HepG2 (cell line): ENCODE data around the gene SNCAIP. TPM values are rescaled to one million over a fixed set of nuclear protein-coding genes. Genes with fewer than 3 reads are reported as not detected.

Source experiments
- ATAC-seq: fragments of 200-7000 bp; cut with Tn5 transposase; 3 replicates; pipeline ENCODE4 v1.9.1; 2020; ENCODE audit warnings: mild to moderate bottlenecking, moderate library complexity
- BruUV-seq: library from RNA; stranded (reverse); fragments of 400-500 nt; replicated peaks from 2 replicates; lab custom pipeline; 2021; lab: Mats Ljungman, UMichigan
- CTCF ChIA-PET: fragments of 300-600 bp; formaldehyde crosslinking; extraction: SDS; loops from one replicate; lab custom pipeline; 2021; ENCODE audit warnings: low total read pairs, inconsistent platforms, low intra/inter-chr PET ratio; lab: Yijun Ruan, JAX
- POLR2A ChIA-PET: fragments of 350-600 bp; sonication (Branson Sonifier 250); formaldehyde crosslinking; loops from one replicate; lab custom pipeline; 2020; ENCODE audit warnings: antibody characterized with exemption, inconsistent platforms; lab: Yijun Ruan, JAX
- DNase-seq: peaks from one replicate; pipeline ENCODE4 v3.0.0-alpha.2; 2015; ENCODE audit warnings: low spot score
- FAIRE-seq: peaks from 3 replicates; lab custom pipeline; 2011; peaks lifted over from hg19 to GRCh38; lab: Jason Lieb, UNC
- H2AFZ ChIP-seq: one replicate; pipeline ENCODE4 v1.6.1; 2011; ENCODE audit warnings: low read length, inconsistent platforms
- H3K27ac ChIP-seq: fragments of 300-600 bp; 3 replicates; pipeline ENCODE4 v1.8.0; 2011; ENCODE audit warnings: mixed run types, mild to moderate bottlenecking, mixed read lengths, low read length, inconsistent platforms; ENCODE audit not compliant: insufficient read depth; ENCODE audit errors: extremely low read length
- H3K27me3 ChIP-seq, 2 experiments: fragments of 200-600 bp in 1 of 2; 2 replicates in 1 of 2; 3 replicates in 1 of 2; pipeline versions ENCODE4 v1.6.0 to v1.8.0; 2011; ENCODE audit warnings: low read length in 2 of 2, mild to moderate bottlenecking in 2 of 2, moderate library complexity in 2 of 2, inconsistent platforms in 1 of 2; ENCODE audit not compliant: insufficient read depth in 2 of 2, control insufficient read depth in 1 of 2
- H3K36me3 ChIP-seq, 2 experiments: fragments of 200-600 bp in 1 of 2; replicated peaks in 1 of 2; 2 replicates in 1 of 2; 3 replicates in 1 of 2; pipeline versions ENCODE4 v1.5.1 to v1.8.0; 2011; ENCODE audit warnings: low read length in 2 of 2, inconsistent platforms in 1 of 2; ENCODE audit not compliant: insufficient read depth in 2 of 2, control insufficient read depth in 1 of 2
- H3K4me1 ChIP-seq: 2 replicates; pipeline ENCODE4 v1.5.1; 2012; ENCODE audit warnings: low read length, inconsistent platforms; ENCODE audit not compliant: insufficient read depth
- H3K4me2 ChIP-seq: 2 replicates; pipeline ENCODE4 v1.6.0; 2011; ENCODE audit warnings: low read depth, low read length, inconsistent platforms
- H3K4me3 ChIP-seq, 3 experiments: fragments of 200-600 bp in 1 of 3; sonication (generic), shearing (Covaris generic) in 1 of 3; replicated peaks in 1 of 3; 2 replicates each; pipeline ENCODE4 v1.5.1; 2011 to 2016; ENCODE audit warnings: low read length in 3 of 3, inconsistent platforms in 2 of 3, low read depth in 2 of 3, mild to moderate bottlenecking in 2 of 3, control low read depth in 1 of 3, mixed read lengths in 1 of 3; ENCODE audit not compliant: insufficient read depth in 1 of 3
- H3K79me2 ChIP-seq: one replicate; pipeline ENCODE4 v1.6.1; 2011; ENCODE audit warnings: low read length, inconsistent platforms; ENCODE audit not compliant: insufficient read depth
- H3K9ac ChIP-seq: 2 replicates; pipeline ENCODE4 v1.6.0; 2011; ENCODE audit warnings: mild to moderate bottlenecking, low read depth, low read length, inconsistent platforms; ENCODE audit not compliant: insufficient read depth
- H3K9me3 ChIP-seq: 2 replicates; pipeline ENCODE4 v1.5.1; 2012; ENCODE audit warnings: mild to moderate bottlenecking, low read length
- H4K20me1 ChIP-seq: 2 replicates; pipeline ENCODE4 v1.6.0; 2011; ENCODE audit warnings: inconsistent platforms, mild to moderate bottlenecking, low read length, moderate library complexity; ENCODE audit not compliant: insufficient read depth
- ARNTL ChIP-seq: sonication (generic); formaldehyde crosslinking; IDR thresholded peaks from 2 replicates; pipeline ENCODE4 v1.4.0; 2020; ENCODE audit warnings: mild to moderate bottlenecking, missing genetic modification reagents
- GRHL1 ChIP-seq: sonication (generic); formaldehyde crosslinking; conservative IDR thresholded peaks from 2 replicates; pipeline ENCODE4 v1.8.0; 2022; ENCODE audit warnings: missing genetic modification reagents
- HOXA7 ChIP-seq: sonication (generic); formaldehyde crosslinking; IDR thresholded peaks from 2 replicates; pipeline ENCODE4 v1.8.1; 2022; ENCODE audit warnings: mild to moderate bottlenecking, missing genetic modification reagents, moderate library complexity
- MTA1 ChIP-seq: sonication (generic); formaldehyde crosslinking; IDR thresholded peaks from 2 replicates; pipeline ENCODE4 v1.4.0; 2020; ENCODE audit warnings: missing genetic modification reagents, mild to moderate bottlenecking, borderline replicate concordance
- NFRKB ChIP-seq: fragments of 450-650 bp; IDR thresholded peaks from 2 replicates; pipeline ENCODE4 v1.6.1; 2017
- PHF8 ChIP-seq: sonication (generic); formaldehyde crosslinking; IDR thresholded peaks from 2 replicates; pipeline ENCODE4 v1.5.0; 2020; ENCODE audit warnings: missing genetic modification reagents
- SP5 ChIP-seq: IDR thresholded peaks from 2 replicates; pipeline ENCODE4 v1.6.1; 2016; ENCODE audit warnings: low read depth, borderline replicate concordance
- ZFP37 ChIP-seq: sonication (generic); formaldehyde crosslinking; IDR thresholded peaks from 2 replicates; pipeline ENCODE4 v1.4.0; 2020; ENCODE audit warnings: missing genetic modification reagents, borderline replicate concordance
- ZFYVE20 ChIP-seq: sonication (generic); formaldehyde crosslinking; IDR thresholded peaks from 2 replicates; pipeline ENCODE4 v1.8.0; 2023; ENCODE audit warnings: low read depth, mild to moderate bottlenecking, moderate library complexity, missing genetic modification reagents, borderline replicate concordance
- ZNF280D ChIP-seq: sonication (generic); formaldehyde crosslinking; IDR thresholded peaks from 2 replicates; pipeline ENCODE4 v1.5.1; 2020; ENCODE audit warnings: mild to moderate bottlenecking, missing genetic modification reagents
- ZNF432 ChIP-seq: sonication (generic); formaldehyde crosslinking; IDR thresholded peaks from 2 replicates; pipeline ENCODE4 v1.5.0; 2020; ENCODE audit warnings: missing genetic modification reagents, mild to moderate bottlenecking, borderline replicate concordance
- ZNF766 ChIP-seq: sonication (generic); formaldehyde crosslinking; IDR thresholded peaks from 2 replicates; pipeline ENCODE4 v1.5.0; 2020; ENCODE audit warnings: missing genetic modification reagents, borderline replicate concordance
- WGBS: methylation state at CpG from one replicate; pipeline ENCODE4 v1.1.6; 2017; ENCODE audit warnings: low lambda C conversion rate; 5-methylcytosine and 5-hydroxymethylcytosine counted together
- in situ Hi-C: cut with HindIII; loops from 2 replicates; pipeline ENCODE4 v1.10.0; 2017; ENCODE audit warnings: low pct_unique_long_range_greater_than_20kb; ENCODE audit not compliant: extremely low pct_ligation_motif_present
- intact Hi-C: fragments of 100-400 bp; cut with micrococcal nuclease; formaldehyde crosslinking; loops from one replicate; pipeline ENCODE4 v1.10.0; 2022; ENCODE audit not compliant: unreplicated experiment
- polyA plus RNA-seq, 8 experiments: library from polyadenylated mRNA; depleted of rRNA in 3 of 8; stranded (reverse) in 7 of 8; unstranded in 1 of 8; fragments of >200 nt; fragmentation: Illumina TruSeq in 4 of 8; extraction: Trizol in 4 of 8; gene quantifications; 2 replicates each; pipeline versions ENCODE4 v1.2.1 to v1.2.3, GENCODE V29; 2011 to 2016; ENCODE audit warnings: low read depth in 4 of 8, missing spikeins in 1 of 8, mixed read lengths in 1 of 8; ENCODE audit not compliant: insufficient read depth in 1 of 8
- total RNA-seq, 5 experiments: library from RNA; depleted of rRNA; stranded (reverse); fragments of >200 nt; fragmentation: Illumina TruSeq; extraction: Trizol; gene quantifications; 2 replicates each; pipeline ENCODE4 v1.2.3, GENCODE V29; 2016; ENCODE audit warnings: low read depth in 1 of 5

The SNCAIP gene
- total and polyA plus RNA-seq, 2 of the 13 experiments (the other 11 are each of a cell fraction or from before 2014, with no cell fraction given) = not detected

- BruUV-seq = no TSS peak
- DNase-seq (no peak), FAIRE-seq (no peak), ATAC-seq (no peak)
- H3K27ac ChIP-seq = no peak overlapping the region
- H3K4me2 ChIP-seq = no peak overlapping the region
- in situ Hi-C loops = no loop called here
- intact Hi-C loops = no loop called here
- WGBS = 3% methylated on average over 7 of the region's 7 CpGs
- no peaks in the 10 kb centered on the region for H3K79me2 ChIP-seq
- POLR2A ChIA-PET = no interaction called here
- TF ChIP-seq GRHL1 (CRISPR knock-in tag) (no peak), NFRKB (no peak), ZFP37 (CRISPR knock-in tag) (no peak), SP5 (no peak), ZFYVE20 (CRISPR knock-in tag) (no peak), ZNF766 (CRISPR knock-in tag) (no peak), PHF8 (CRISPR knock-in tag) (no peak), ARNTL (no peak), ZNF432 (no peak), ZNF280D (no peak), HOXA7 (CRISPR knock-in tag) (no peak), MTA1 (CRISPR knock-in tag) (no peak)
- no peak overlapping the region for H3K9ac ChIP-seq
- no peaks in the 10 kb centered on the region for H3K4me1 ChIP-seq
- H3K9me3 ChIP-seq = no peaks in the 10 kb centered on the region
- no peaks in the 10 kb centered on the region for H3K27me3 ChIP-seq
- no peak overlapping the region for H3K4me3 ChIP-seq
- H2AFZ ChIP-seq = no peak overlapping the region
- no peaks in the 10 kb centered on the region for H3K36me3 ChIP-seq
- CTCF ChIA-PET = no interaction called here
- H4K20me1 ChIP-seq = no peaks in the 10 kb centered on the region
Observed at GRCh38 chr5:122429545-122430318, 117.7 kb downstream of the SNCAIP start.
